Measurements from ENCODE around the gene PRDM16.

The PRDM16 gene

DNA sequence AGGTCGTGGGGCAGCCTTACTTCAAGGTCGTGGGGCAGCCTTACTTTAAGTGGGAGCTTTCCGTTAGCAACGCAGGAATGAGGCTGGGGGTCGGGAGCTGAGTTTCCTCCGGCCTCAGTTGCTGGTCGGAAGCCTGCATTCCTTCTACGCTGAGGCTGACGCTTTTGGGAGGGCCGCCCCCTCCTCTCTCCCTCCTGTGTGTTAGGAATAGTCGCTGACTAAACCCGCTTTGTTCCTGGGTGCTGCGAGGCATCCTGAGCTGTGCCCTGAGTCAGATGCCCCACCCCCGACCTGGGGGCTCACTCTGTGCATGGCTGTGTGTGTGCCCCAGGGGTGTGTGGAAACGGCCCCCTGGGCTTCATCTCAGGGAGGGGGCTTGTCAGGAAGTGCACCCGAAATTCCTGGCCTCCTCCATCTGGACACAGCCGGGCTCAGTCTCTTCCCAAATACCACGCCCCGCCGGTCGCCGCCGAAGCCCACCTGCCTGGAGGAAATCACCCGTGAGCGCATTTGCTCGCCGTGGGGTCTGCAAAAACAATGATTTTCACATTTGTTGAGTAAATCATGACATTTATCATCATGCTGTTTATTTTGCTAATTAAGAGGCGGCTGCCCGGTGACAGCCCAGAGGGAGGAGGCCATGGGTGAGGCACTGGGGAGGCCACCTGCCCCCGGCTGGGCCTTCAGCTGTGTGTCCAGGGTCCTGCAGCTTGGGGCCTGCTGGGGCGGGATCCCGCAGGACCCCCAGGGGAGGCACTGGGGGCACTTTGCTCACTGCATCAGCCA is 121.4 kb downstream of the PRDM16 start:
- no peak overlapping the region for H3K27ac Mint-ChIP-seq
- H3K4me3 Mint-ChIP-seq, result no peak overlapping the region
- no peaks in the 10 kb centered on the region for H3K9me3 Mint-ChIP-seq
- peaks cover 18% of the 10 kb centered on the region for H3K27me3 Mint-ChIP-seq
- intact Hi-C loops (cut with micrococcal nuclease), result no loop called here
- H3K4me1 Mint-ChIP-seq (ENCODE audit: low read depth), result peaks cover 8% of the 10 kb centered on the region
- no peaks in the 10 kb centered on the region for H3K36me3 Mint-ChIP-seq (ENCODE audit: low read depth)

GRCh38 chr1:3192361-3192760 is 123.4 kb downstream of the PRDM16 start:
- Mint-ChIP-seq H3K4me3 (no peak overlapping the region), H3K27me3 (peaks cover 16% of the 10 kb centered on the region), H3K27ac (no peak overlapping the region), H3K9me3 (no peaks in the 10 kb centered on the region), H3K36me3 (ENCODE audit: low read depth) (no peaks in the 10 kb centered on the region), H3K4me1 (ENCODE audit: low read depth) (peaks cover 8% of the 10 kb centered on the region)
- intact Hi-C loops (cut with micrococcal nuclease), result no loop called here

DNA sequence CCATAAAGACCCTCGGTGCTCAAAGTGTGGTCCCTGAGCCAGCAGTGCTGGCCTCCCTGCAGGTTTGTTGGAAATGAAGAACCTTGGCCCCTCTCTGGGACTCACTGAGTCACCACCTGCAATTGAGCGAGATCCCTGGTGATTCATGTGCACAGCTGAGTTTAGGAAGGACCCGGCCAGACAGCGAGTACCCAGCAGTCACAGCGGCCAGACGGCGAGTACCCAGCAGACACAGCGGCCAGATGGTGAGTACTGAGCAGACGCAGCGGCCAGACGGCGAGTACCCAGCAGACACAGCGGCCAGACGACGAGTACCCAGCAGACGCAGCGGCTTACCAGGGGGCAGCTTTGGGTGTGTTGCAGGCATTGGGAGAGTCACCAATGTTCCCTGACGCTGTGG is 123.8 kb downstream of the PRDM16 start:
- intact Hi-C loops (cut with micrococcal nuclease), result no loop called here
- Mint-ChIP-seq H3K4me1 (ENCODE audit: low read depth) (peaks cover 8% of the 10 kb centered on the region), H3K36me3 (ENCODE audit: low read depth) (no peaks in the 10 kb centered on the region), H3K4me3 (no peak overlapping the region), H3K9me3 (no peaks in the 10 kb centered on the region), H3K27ac (no peak overlapping the region), H3K27me3 (peaks cover 13% of the 10 kb centered on the region)

GRCh38 chr1:3193811-3194210 is 124.8 kb downstream of the PRDM16 start:
- H3K4me3 Mint-ChIP-seq, result no peak overlapping the region
- H3K36me3 Mint-ChIP-seq (ENCODE audit: low read depth), result no peaks in the 10 kb centered on the region
- H3K4me1 Mint-ChIP-seq (ENCODE audit: low read depth), result peaks cover 3% of the 10 kb centered on the region
- H3K9me3 Mint-ChIP-seq, result no peaks in the 10 kb centered on the region
- intact Hi-C loops (cut with micrococcal nuclease), result no loop called here
- H3K27me3 Mint-ChIP-seq, result peaks cover 4% of the 10 kb centered on the region
- no peak overlapping the region for H3K27ac Mint-ChIP-seq

GRCh38 chr1:3194760-3195479 is 125.9 kb downstream of the PRDM16 start:
- Mint-ChIP-seq H3K4me3 (no peak overlapping the region), H3K4me1 (ENCODE audit: low read depth) (no peaks in the 10 kb centered on the region), H3K27me3 (no peaks in the 10 kb centered on the region), H3K36me3 (ENCODE audit: low read depth) (no peaks in the 10 kb centered on the region), H3K27ac (no peak overlapping the region), H3K9me3 (no peaks in the 10 kb centered on the region)
- intact Hi-C loops (cut with micrococcal nuclease), result no loop called here

DNA sequence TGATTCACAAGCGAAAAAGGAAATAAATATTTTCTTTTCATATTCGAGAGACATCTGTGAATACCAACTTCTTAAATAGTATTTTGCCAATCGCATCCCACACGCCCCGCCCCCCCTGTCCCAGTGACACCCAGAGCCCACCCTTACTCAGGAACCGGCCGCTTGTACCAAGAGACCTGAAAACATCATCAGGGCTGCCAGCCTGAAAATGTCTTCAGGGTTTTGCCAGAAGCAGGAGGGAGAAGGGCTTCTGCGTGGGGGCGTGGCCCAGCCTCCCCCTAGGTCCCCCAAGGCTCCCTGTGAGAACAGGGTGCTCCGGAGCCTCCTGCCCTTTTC is 126.4 kb downstream of the PRDM16 start:
- intact Hi-C loops (cut with micrococcal nuclease), result no loop called here
- Mint-ChIP-seq H3K4me3 (no peak overlapping the region), H3K36me3 (ENCODE audit: low read depth) (no peaks in the 10 kb centered on the region), H3K27me3 (no peaks in the 10 kb centered on the region), H3K4me1 (ENCODE audit: low read depth) (no peaks in the 10 kb centered on the region), H3K9me3 (no peaks in the 10 kb centered on the region), H3K27ac (no peak overlapping the region)

DNA sequence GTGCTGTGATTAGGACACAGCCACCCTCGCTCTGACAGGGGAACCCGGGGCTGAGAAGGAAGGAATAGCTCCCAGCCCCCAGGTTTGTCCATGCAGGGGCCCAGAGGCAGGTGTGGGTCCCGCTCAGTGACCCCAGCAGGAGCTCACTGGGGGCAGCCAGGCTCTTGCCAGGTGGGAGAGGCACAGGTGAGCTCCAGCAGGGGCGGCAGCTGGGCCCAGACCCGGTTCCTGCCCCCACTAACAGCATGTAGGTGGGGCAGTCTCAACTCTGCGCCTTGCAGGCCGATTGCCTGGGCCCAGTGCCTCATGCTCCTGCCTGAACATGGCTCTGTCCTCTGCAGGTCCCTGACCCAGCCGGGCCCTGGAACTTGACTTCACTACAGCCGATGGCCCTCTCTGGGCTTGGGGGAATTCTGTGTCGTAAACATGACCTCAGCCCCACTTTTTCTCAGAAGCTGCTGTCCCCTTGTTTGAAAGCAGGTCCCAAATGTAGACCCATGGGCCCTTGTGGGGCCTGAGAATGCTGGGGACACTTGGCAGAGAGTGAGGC is 127.0 kb downstream of the PRDM16 start:
- no peaks in the 10 kb centered on the region for H3K27me3 Mint-ChIP-seq
- intact Hi-C loops (cut with micrococcal nuclease), result no loop called here
- no peak overlapping the region for H3K27ac Mint-ChIP-seq
- no peak overlapping the region for H3K4me3 Mint-ChIP-seq
- no peaks in the 10 kb centered on the region for H3K9me3 Mint-ChIP-seq
- H3K4me1 Mint-ChIP-seq (ENCODE audit: low read depth), result no peaks in the 10 kb centered on the region
- no peaks in the 10 kb centered on the region for H3K36me3 Mint-ChIP-seq (ENCODE audit: low read depth)

DNA sequence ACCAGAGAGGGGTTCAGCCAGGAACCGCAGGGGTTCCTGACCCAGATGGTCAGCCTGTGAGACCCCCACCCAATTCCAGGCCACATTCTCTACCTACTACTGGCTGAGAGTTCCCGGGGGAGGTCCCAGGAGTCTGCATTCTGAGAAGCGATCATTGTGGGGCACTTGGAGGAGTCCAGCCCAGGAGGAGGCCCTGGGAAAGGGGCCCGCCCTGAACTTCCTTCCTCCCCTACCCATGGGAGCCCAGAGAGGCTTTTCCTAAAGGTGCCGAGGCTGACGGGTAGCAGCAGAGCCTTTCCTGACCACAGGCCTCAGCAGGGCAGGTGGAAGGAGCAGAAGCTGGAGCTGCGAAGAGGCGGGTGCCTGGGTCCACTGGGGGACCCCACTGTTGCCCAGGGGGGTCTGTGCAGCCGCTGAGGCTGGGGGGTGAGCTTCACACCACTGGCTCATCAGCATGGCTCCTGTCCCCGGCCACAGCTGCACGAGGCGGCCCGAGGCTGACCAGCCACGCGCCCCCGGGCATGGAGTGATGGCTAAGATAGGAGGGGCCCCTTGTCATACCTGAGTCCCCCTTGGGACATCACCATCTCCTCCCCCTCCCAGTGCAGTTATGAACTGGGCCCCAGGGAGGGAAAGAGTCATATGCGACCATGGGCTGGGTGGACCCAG is 127.7 kb downstream of the PRDM16 start:
- H3K27ac Mint-ChIP-seq, result no peak overlapping the region
- intact Hi-C loops (cut with micrococcal nuclease), result no loop called here
- H3K4me3 Mint-ChIP-seq, result no peak overlapping the region
- no peaks in the 10 kb centered on the region for H3K36me3 Mint-ChIP-seq (ENCODE audit: low read depth)
- H3K9me3 Mint-ChIP-seq, result no peaks in the 10 kb centered on the region
- H3K4me1 Mint-ChIP-seq (ENCODE audit: low read depth), result no peaks in the 10 kb centered on the region
- H3K27me3 Mint-ChIP-seq, result no peaks in the 10 kb centered on the region

- no peaks in the 10 kb centered on the region for H3K9me3 Mint-ChIP-seq
- no peaks in the 10 kb centered on the region for H3K4me1 Mint-ChIP-seq (ENCODE audit: low read depth)
- no peak overlapping the region for H3K27ac Mint-ChIP-seq
Measured at GRCh38 chr1:3197781-3198316, 128.8 kb downstream of the PRDM16 start.

DNA sequence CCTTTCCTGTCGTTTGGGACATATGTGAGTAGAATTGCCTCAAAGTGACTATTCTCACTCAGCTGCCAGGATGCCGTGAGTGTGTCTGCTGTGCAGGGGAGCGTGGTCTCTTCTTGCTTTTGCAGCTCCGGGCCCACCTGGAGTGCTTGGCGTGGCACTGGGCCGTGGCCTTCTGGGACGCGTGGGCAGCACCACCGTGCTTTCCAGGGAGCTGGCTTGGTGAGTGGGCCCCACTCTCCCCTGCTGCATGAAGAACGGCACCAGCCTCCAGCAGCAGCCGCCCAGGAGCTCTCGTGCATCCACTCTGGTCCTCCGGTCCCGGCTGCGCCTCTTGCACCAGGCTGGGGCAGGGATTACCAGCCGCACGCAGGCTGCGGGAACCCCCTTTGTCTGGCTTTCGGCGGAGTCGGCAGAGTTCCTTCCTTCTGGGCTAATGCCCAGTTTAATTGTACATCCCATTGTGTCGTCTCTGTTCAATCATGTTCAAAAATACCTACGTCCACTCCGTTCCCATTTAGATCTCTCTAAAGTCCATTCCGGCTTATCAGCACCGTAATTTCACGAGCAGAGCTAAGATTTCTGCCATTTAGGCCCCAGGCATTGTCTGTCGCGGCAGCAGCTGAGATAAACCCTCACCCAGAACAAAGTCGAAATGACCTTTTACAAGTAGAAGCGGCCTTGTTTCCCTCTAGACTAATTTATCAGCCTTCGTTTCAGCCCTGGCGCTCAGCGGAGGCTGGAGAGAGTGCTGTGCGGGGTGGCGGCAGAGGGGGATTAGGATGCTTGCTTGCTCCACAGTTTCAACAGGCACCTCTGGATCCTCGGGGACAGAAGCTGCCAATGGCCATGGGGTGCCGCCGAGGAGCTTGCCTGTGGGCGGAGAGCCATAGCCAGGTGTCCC is 129.6 kb downstream of the PRDM16 start:
- Mint-ChIP-seq H3K27ac (no peak overlapping the region), H3K4me3 (no peak overlapping the region), H3K9me3 (no peaks in the 10 kb centered on the region), H3K36me3 (ENCODE audit: low read depth) (no peaks in the 10 kb centered on the region), H3K4me1 (ENCODE audit: low read depth) (no peaks in the 10 kb centered on the region), H3K27me3 (no peaks in the 10 kb centered on the region)
- intact Hi-C loops (cut with micrococcal nuclease), result no loop called here

More at GRCh38 chr1:3197781-3198316, 128.8 kb downstream of the PRDM16 start:
- no peaks in the 10 kb centered on the region for H3K36me3 Mint-ChIP-seq (ENCODE audit: low read depth)
- intact Hi-C loops (cut with micrococcal nuclease), result no loop called here
- H3K27me3 Mint-ChIP-seq, result no peaks in the 10 kb centered on the region
- H3K4me3 Mint-ChIP-seq, result no peak overlapping the region

DNA sequence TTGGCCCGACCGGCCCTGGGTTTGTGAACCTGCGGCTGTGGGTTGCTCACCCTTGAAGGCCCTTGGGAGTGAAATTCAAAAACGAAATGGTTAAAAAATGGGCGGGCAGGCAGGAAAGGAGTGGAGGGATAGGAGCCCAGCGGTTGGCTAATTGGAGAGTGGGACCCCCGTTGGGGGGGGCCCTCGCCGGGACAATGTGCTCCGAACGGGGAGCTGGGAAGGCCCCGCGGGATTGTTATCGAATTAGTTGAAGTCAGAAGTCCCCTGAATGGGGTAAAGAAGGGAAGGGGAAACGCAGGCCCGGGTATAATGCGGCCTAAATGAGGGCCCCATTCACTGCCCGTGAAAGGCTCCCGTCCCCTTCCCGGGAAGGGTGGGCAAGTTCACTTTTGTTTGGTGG is 135.7 kb downstream of the PRDM16 start:
- no peak overlapping the region for H3K4me3 Mint-ChIP-seq
- no peaks in the 10 kb centered on the region for H3K9me3 Mint-ChIP-seq
- intact Hi-C loops (cut with micrococcal nuclease), result no loop called here
- H3K4me1 Mint-ChIP-seq (ENCODE audit: low read depth), result no peaks in the 10 kb centered on the region
- no peaks in the 10 kb centered on the region for H3K36me3 Mint-ChIP-seq (ENCODE audit: low read depth)
- H3K27me3 Mint-ChIP-seq, result no peaks in the 10 kb centered on the region
- no peak overlapping the region for H3K27ac Mint-ChIP-seq

DNA sequence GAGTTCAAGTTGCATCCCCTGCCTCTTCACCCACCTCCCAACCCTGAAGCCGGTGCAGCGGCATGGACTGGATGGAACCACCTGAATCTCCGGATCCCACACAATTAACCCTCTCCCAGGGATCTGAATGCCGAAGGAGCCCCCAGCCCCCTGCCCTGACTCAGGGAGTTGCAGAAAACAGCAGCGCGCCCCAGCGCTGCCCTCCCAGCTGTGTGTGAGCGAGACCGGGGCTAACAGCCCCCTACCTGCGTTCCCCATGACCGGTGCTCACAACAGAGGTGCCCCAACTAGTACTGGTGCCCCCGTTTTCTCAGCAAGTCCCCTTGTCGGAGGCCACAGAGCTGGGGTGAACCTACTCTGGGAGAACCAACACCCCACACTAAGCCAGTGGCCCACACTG is 136.8 kb downstream of the PRDM16 start:
- H3K4me3 Mint-ChIP-seq, result no peak overlapping the region
- H3K4me1 Mint-ChIP-seq (ENCODE audit: low read depth), result no peaks in the 10 kb centered on the region

DNA sequence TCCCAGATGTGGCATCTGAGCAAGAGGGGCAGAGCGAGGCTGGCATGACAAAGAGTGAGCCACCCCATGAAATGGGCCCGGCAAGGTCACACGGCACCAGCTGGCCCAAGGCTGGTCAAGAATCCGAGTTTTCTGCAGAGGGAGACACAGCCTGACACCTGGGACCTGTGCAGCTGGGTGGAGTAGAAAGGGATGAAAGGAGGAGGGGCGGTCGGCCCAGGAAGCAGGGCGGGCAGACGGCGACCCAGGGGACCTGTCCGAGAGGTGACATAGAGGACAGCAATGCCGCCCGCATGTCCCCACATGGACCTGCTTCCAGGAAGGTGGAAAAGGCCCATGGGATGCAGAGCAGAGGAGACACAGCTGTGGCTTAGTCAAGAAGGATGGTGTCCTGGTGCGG is 137.7 kb downstream of the PRDM16 start:
- Mint-ChIP-seq H3K9me3 (no peaks in the 10 kb centered on the region), H3K4me1 (ENCODE audit: low read depth) (no peaks in the 10 kb centered on the region), H3K27ac (no peak overlapping the region)

More for the DNA sequence above, 136.8 kb downstream of the PRDM16 start:
- H3K9me3 Mint-ChIP-seq, result no peaks in the 10 kb centered on the region
- no peaks in the 10 kb centered on the region for H3K36me3 Mint-ChIP-seq (ENCODE audit: low read depth)
- no peaks in the 10 kb centered on the region for H3K27me3 Mint-ChIP-seq
- no peak overlapping the region for H3K27ac Mint-ChIP-seq
- intact Hi-C loops (cut with micrococcal nuclease), result no loop called here

More for the DNA sequence above, 137.7 kb downstream of the PRDM16 start:
- Mint-ChIP-seq H3K27me3 (no peaks in the 10 kb centered on the region), H3K4me3 (no peak overlapping the region), H3K36me3 (ENCODE audit: low read depth) (no peaks in the 10 kb centered on the region)
- intact Hi-C loops (cut with micrococcal nuclease), result no loop called here

All from dendritic cell treated with granulocyte-macrophage colony-stimulating factor and Interleukin-4, amounts not matched to agents 40 ng/mL and 50 ng/mL, for 4 days (primary cell).